Testis (tissue), 2 donors: ENCODE results near the gene MINK1.

Source experiments
- POLR2A ChIP-seq: fragments of 450-650 bp; IDR thresholded peaks from one replicate; pipeline ENCODE4 v1.6.1; 2017; ENCODE audit warnings: antibody characterized with exemption, mild to moderate bottlenecking, moderate library complexity
- TF ChIP-seq, protein P1 (sequence below), 3 experiments: fragments of 450-650 bp in 2 of 3; fragments of 200-600 bp in 1 of 3; sonication (generic) in 1 of 3; IDR thresholded peaks; one replicate each; pipeline ENCODE4 v1.5.1; 2016 to 2019; ENCODE audit warnings: antibody characterized with exemption in 3 of 3, mild to moderate bottlenecking in 2 of 3, moderate library complexity in 1 of 3

DNA sequence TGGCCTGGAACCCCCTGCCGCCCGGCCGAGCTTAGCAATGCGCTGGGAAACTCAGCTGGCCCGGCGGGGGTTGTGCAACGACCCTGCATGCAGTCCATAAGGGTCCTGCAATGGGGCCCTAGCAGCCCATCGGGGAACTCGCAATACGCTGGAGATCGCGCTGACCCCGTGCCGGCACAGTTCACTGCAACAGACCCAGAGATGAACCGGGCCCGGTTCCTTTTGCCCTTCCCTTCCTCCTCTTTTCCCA, 106.3 kb downstream of the MINK1 start:
- TF ChIP-seq, protein P1, sequence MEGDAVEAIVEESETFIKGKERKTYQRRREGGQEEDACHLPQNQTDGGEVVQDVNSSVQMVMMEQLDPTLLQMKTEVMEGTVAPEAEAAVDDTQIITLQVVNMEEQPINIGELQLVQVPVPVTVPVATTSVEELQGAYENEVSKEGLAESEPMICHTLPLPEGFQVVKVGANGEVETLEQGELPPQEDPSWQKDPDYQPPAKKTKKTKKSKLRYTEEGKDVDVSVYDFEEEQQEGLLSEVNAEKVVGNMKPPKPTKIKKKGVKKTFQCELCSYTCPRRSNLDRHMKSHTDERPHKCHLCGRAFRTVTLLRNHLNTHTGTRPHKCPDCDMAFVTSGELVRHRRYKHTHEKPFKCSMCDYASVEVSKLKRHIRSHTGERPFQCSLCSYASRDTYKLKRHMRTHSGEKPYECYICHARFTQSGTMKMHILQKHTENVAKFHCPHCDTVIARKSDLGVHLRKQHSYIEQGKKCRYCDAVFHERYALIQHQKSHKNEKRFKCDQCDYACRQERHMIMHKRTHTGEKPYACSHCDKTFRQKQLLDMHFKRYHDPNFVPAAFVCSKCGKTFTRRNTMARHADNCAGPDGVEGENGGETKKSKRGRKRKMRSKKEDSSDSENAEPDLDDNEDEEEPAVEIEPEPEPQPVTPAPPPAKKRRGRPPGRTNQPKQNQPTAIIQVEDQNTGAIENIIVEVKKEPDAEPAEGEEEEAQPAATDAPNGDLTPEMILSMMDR (IDR thresholded peaks at IDR 0.05): no peak
- no peak for TF ChIP-seq POLR2A
